Kidney glomerular epithelial cell (primary cell): Measurements from ENCODE around the gene TNFRSF8.
"Not testable (repeated sequence)": the region's sequence is repeated elsewhere in the genome, so short reads cannot be mapped to it uniquely, and the experiment has no call there.

Experiments used
- DNase-seq: peaks from one replicate; lab custom pipeline; 2025; lab: John Stamatoyannopoulos, UW

TNFRSF8 gene

DNA sequence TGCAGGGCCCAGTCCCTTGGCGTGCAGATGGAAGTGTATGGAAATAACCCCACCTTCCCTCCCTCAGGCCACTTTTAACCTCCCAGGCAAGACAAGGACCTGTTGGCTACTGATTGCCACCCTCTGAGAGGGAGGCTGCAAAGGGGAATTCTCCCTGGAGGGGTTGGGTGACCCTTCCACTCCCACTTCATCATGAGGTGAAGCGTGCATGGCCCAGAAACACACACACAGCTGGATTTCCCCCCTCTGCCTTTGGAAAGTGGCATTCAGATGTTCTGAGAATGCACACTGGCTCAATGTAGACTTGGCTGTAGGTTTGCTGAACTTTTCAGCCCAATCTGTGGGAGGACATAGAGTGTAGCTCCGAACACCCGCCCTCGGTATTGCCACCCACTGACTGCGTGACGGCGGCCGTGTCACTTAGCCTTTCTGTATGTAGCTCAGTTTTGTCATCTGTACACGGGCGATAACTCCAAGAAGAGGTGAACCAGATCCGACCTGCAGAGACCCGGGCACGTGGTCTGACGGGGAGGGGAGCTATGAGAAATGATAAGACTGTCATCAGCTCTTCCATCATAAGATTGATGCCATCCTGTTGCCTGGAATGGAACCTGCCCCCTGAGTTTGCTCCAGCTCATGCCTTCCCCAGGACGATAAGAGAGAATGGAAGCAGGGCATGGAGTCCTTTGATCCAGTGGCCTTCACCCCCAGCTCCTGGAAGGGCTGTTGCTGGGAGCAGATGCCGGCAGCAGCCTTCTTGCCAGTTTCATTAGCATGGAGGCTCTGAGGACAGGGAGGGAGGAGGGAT is 24.5 kb upstream of the TNFRSF8 start:
- DNase-seq, result no peak

DNA sequence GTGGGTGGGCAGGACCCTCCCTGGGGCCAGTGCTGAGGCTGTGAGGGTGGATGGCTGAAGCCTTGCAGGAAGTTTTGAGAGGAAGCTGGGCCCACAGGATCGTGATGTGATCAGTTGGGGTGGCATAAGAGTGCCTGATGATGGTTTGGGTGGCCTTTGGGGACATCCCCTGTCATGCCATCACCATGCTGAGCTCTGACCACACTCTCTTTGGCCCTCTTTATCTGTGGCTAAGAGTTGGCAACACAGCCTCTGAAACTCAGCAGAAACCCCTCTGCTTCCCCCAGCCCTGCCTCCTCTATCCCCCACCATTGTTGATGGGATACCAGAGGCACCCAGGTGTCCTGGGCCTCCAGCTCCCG is 24.0 kb upstream of the TNFRSF8 start:
- DNase-seq, result no peak

DNA sequence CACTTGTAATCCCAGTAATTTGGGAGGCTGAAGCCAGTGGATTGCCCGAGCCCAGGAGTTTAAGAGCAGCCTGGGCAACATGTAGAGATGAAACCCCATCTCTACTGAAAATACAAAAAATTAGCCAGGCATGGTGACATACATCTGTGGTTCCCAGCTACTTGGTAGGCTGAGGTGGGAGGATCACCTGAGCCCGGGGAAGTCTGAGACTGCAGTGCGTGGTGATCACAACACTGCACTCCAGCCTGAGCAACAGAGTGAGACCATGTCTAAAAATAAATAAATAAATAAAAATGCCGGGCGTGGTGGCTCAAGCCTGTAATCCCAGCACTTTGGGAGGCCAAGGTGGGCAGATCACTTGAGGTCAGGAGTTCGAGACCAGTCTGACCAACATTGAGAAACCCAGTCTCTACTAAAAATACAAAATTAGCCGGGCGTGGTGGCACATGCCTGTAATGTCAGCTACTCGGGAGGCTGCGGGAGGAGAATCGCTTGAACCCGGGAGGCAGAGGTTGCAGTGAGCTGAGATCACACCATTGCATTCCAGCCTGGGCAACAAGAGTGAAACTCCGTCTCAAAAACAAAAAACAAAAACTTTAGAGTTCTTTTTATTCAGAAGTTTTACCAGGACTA is 23.2 kb upstream of the TNFRSF8 start:
- DNase-seq, result not testable (repeated sequence)

DNA sequence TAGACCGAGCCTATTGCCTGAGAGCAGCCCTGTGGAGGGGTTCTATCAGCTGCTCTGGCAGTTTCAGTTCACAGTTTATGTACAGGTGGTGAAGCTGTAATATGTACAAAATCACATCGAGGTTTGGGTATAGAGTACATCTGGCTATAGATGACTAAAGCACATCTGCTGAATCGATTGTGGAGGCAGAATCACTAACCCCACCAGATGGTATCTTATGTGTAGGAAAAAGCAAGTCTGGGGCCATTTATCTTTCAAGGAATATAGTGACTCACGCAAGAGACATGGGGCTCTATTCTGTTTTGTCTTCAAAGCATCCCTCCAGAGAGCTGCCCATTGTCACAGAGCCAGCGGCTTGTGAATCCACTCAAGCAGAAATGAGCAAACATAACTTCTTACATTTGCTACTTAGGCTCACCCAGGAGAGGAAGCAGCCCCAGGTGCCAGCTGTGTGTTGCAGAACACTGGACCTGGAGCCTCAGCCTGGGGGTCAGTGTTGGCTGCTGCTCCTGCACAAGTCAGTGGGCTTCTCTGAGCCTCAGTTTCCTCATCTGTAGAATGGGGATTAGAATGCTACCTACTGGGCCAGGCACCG is 22.5 kb upstream of the TNFRSF8 start:
- peak; percentile 71 for DNase-seq

DNA sequence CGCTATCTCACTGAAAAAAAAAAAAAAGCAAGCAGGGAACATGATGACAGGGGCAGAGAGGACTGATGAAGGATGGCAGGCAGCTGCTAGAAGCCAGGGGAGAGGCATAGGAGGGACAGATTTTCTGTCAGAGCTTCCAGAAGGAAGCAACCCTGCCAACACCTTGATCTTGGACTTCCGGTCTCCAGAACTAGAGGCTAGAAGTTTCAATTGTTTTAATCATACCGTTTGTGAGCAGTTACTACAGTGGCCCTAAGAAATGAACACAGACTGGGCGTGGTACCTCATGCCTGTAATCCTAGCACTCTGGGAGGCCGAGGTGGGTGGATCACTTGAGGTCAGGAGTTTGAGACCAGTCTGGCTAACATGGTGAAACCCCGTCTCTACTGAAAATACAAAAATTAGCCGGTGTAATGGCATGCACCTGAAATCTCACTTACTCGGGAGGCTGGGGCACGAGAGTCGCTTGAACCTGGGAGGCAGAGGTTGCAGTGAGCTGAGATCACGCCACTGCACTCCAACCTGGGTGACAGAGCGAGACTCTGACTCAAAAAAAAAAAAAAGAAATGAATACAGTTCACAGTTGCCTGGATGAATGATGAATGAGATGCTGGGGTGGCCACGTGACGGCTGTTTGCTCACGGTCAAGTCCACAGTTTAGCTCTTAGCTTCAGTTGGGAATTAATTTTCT is 18.8 kb upstream of the TNFRSF8 start:
- not testable (repeated sequence) for DNase-seq

DNA sequence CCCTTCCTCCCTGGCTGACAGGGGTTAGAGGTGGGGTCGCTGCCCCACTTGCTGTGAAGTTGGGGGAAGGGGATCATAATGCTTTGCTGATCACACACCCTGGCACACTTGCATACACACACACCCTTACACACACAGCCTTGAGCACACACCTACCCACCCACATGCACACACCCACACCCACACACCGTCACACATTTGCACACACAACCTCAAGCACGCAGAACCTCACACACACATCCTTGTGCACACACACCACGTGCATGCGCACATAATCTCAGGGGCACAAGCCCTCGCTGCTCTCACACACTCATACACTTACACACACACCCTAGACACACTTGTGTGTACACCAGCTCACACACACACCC is 16.4 kb upstream of the TNFRSF8 start:
- DNase-seq, result no peak

DNA sequence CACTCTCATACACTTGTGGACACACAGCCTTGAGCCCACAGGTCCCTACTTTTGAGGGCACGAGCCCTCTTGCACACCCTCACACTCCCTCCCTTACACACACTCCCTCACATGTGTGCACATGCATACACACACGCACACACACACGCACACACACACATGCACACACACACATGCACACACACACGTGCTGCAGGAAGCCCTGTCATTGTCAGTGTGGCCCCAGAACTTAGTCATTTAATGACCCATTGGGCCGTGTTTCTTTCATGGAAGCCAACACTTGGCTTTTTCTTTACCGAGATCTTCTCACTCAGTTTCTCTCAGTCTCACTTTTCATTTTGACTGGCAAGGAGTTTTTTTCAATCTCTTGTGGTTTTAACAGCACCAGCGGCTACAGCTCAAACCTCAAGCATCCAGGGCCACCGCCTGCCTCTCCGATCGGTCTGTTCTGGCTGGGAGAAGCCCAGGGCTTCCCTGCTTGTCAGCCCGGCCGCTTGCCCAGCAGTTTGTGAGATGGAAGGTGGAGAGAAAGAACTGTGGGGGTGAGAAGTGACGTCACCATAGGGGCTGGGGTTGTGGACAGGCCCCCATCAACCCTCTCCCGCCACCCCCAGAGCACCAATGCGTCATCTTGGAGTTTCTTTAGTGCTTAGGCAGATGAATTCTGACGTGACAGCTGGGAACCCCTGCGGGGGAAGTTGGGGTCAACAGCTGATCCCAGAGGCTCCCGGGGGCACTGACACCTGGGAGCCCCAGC is 15.8 kb upstream of the TNFRSF8 start:
- no peak for DNase-seq

DNA sequence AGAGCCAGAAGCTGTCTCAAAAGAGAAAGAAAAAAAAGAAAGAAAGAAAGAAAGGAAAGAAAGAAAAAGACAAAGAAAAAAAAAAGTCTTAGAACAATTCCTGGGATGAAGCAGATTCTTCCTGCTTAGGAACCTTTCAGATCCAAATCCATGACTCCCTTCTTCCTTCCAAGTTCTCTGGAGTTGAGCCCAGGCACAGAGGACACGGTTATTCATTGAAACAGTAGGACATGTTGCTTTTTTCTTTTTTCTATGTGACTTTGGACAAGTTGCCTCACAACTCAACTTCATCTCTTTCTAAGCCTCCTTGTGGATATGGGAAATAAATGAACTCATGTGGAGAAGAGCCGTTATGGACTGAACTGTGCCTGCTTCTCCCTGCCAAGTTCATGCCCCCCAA is 14.7 kb upstream of the TNFRSF8 start:
- DNase-seq, result no peak

DNA sequence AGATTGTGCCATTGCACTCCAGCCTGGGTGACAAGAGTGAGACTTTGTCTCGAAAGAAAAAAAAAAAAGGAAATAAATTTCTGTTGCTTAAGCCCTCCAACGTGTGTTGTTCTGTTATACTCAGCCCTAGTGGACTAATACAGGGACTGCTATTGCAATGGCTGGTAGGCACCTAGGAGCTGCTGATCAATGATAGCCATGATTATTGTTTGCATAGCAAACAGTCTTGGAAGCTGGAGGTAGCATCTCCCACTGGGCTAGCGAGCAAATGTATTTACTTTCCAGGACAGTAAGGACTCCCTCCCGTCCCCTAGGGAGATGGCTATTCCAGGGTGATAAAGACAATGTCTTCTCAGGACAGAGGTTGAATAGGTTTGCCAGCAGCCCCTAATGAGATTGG is 13.5 kb upstream of the TNFRSF8 start:
- DNase-seq, result no peak

DNA sequence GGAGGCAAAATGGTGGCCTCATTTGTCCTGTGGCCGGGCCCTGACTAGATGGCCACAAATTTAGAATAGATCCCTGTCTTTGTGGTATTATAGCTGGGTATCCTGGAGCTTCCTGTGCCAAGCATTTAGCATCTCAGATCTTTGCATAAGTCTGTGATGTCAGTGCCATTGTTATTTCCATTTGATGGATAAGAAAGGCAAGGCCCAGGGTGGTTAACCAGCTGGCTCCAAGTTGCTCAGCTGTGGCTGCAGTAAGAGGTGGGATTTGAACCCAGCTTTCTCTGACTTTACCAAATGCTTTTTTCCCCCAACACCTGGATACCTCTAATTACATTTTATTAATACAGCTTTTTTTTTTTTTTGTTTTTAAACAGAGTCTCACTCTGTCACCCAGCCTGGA is 11.7 kb upstream of the TNFRSF8 start:
- DNase-seq, result no peak

DNA sequence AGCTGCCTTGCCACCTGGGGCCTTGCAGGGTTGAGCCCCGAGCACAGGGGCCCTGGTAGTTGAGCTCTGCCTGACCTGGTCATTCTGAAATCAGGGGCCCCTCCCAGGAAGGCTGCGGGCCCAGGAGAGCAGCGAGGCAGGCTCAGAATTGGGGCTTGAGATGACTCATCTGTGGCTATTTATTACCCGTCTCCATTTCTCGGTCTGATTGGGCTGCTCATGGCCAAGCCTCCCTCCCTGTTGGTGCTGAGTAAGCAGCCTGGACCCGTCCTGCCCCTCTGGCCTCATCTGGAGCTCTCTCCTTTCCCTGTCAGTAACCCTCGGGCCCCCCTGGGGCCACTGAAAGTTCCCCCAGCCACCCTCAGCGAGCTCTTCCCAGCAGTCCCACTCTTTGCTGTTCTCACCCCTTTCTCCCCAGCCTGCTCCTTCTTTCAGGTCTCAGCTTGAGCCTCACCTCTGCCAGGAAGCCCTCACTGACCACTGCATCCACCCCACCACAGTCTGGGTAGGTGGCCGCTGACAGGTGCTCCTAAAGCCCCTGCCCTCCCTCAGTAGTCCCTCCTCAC is 11.0 kb upstream of the TNFRSF8 start:
- peak; percentile 28 for DNase-seq

DNA sequence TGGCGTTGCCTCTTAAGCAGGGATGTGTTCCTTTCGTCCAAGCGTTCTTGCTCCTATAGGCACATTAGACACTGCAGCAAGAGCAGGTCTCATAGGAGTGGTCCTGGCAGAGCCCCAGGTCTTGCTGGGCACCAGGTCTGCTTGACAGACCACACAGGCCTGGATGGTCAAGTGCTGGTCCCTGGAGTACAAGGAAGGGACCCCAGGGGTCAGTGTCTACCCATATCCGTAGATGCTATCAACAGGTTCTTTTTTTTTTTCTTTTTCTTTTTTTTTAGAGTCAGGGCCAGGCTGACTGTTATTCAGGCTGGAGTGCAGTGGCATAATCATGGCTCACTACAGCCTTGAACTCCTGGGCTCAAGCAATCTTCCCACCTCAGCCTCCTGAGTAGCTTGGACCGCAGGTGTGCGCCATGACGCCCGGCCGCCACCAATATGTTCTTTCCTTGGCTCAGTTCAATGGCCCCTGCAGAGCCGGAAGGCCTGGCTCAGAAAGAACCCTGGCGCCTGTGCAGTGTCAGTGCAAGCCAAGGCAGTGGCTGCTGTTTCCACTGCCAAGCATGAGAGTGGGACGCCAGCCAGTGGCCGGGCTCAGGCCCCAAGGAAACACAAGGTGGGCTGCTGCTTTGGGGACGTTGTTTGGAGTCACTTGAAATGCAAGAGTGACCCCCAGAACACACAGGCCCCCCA is 10.0 kb upstream of the TNFRSF8 start:
- no peak for DNase-seq

DNA sequence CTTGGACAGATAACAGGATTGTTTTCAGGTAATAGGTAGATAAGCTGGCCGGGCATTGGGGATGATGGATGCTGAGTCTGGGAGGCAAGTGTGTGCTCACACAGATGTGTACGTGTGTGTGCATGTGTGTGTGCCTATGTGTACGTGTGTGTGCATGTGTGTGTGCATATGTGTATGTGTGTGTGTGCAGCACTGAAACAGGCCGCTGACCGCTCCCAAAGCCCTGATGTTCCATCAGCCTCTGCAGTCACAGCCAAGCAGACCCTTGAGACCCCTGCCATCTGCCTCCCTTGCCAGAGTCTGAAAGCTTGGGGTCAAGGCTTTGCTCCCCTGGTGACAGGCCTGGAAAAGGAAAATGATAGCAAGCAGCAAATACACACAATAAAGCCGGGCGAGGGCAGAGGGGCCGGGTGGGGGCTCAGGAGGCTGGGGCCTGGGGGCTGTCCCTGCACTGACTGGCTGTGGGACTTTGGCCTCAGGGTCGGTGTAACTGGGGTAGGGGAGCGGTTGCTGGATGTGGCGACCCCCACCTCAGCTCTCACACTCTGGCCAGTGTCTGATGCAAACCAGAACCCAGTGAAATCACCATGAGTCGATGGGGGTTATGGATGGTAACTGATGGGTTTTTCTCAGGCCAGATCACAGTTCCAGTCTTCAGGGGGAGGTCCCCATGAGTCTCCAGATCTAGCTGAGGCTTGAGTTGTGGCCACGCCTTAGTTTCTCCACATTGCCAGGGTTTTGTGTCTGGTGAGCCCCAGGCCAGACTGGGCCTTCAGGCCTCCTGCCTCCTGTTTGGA is 9.2 kb upstream of the TNFRSF8 start:
- DNase-seq, result no peak

DNA sequence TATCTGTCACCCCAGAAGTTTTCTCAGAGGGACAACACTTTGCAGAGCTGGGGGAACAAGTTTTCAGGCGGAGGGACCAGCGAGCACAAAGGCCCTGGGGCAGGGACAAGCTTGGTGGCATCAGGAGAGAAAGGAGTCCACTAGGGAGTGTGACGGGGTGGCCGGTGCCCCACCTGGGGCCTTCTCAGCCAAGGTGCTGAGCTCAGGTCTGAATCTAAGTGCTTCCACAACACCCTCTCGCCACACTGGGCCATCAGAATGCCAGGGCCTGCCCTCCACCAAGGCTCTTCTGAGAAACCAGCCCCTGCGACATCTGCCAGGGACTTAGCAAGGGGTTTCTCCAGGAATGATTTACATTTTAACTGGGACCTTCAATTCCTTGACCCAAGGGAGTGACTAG is 7.8 kb upstream of the TNFRSF8 start:
- DNase-seq, result no peak

DNA sequence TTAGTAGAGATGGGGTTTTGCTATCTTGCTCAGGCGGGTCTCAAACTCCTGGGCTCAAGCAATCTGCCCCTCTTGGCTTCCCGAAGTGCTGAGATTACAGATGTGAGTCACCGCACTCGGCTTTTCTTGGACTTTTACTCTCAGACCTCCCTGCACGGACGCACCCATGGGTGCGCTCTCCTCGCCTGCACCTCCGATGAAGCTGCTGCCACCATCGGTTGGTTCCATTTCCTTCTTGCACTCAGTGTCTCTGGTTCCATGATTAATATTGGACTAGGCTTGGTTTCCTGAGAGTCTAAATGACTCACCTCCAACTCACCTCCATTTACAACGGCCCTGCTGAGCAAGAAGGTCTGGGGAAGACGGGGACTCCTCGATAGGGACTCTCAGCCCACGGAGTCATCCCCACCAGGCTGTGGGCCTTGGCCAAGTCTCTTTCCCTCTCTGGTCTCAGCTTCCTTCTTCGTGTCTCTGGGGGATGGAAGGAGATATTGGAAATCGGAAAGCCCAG is 6.7 kb upstream of the TNFRSF8 start:
- no peak for DNase-seq

DNA sequence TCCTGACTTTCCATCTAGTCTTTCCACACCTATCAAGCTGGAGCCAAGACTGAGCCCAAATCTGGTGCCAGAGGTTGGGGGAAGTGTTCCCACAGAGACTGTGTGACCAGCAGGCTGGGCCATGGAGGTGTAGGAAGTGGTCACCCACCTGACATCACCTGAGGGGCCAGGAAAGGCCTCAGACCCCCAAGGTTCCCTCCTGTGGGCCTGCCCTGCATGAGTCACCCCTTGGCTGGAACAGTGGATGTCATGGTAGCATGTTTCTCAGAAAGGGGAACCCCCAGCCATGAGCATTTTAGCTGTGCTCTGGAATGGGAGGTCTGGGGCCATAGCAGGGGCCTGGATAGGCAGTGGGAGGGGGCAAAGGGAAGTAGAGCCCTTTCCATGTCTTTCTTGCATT is 5.7 kb upstream of the TNFRSF8 start:
- DNase-seq, result no peak

DNA sequence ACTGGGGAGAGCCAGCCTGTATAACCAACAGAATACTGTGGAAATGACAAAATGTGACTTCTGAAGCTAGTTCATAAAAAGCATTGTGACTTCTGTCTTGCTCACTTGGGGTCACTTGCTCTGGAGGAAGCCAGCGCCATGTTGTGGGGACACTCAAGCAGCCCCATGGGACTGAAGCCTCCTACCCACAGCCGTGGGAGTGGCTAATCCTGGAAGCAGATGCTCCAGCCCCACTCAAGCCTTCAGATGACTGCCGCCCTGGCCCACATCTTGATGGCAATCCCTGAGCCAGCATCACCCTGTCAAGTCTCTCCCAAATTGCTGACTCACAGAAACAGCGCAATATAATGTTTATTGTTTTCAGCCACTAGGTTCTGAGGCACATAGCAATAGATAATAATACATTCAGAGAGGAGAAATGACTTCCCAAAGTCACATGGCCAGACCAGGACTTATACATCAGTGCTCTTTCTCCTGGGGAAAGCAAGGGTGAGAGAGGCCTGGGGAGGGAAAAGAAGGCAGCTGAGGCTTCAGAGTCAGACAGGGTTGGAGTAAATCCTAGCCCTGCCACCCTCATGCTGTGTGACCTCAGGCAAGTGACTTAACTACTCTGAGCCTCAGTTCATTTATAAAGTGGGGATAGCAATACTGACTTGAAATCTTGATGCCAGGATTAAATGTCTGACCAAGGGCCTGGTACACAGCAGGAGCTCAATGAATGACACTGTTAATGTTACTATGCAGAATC is 5.0 kb upstream of the TNFRSF8 start:
- DNase-seq, result no peak

DNA sequence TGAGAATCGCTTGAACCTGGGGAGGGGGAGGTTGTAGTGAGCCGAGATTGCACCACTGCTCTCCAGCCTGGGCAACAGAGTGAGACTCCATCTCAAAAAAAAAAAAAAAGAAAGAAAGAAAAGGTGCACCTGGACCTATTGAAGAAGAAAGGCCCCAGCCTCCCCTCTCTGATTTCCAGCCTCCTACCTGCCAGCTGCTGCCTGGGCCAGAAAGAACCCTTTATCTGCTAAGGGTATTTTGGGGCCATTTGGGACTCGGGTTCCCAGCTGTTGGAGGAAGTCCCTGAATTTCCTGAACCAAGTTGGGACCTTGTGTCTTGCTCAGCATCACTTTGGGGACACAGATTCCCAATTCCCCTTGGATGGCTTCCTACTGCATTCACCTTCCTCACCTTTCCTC is 3.9 kb upstream of the TNFRSF8 start:
- DNase-seq, result no peak

DNA sequence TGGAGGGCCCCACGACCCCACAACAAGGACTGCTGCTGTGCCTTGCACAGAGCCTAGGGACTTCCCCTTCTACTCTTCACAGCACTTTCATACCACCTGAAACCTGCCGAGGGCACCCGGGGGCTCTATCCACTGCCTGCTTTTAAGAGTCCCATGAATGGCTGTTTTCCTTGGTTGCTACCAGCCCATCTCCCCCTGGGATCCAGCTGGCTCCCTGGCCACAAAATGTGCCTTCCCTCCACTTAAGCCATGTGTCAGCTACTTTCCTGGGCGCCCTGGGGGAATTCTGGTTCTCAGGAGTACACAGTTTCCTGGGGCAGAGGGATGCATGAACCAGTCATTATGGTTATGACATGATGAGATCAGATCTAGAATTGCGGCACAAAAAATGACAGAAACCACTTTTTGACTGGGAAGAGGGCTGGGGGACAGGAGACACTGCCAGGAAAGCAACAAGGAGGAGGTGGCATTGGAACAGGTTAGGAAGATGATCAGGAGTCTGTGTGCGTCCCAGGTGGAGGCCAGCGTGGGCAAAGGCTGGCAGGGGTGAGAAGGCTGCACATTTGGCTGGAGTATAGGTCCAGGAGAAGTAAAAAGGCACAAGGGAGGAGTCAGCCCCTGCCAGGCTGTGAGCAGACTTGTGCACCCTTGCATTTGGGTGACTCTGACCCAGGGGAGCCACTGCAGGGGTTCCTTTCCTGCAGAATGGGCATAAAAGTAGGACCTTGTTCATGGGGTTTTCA is 3.2 kb upstream of the TNFRSF8 start:
- no peak for DNase-seq
